Thyroid gland (tissue), 4 donors: ENCODE measurements around the gene SERINC1.

Source experiments
- POLR2A ChIP-seq, 2 donors: fragments of 450-650 bp; IDR thresholded peaks; one replicate each; pipeline ENCODE4 v1.6.1; 2017; ENCODE audit warnings: antibody characterized with exemption in 2 of 2, mild to moderate bottlenecking in 2 of 2, moderate library complexity in 1 of 2
- TF ChIP-seq, protein P1 (sequence below), 6 experiments: fragments of 200-600 bp in 3 of 6; fragments of 450-650 bp in 3 of 6; sonication (generic) in 3 of 6; IDR thresholded peaks; one replicate each; pipeline ENCODE4 v1.5.1; 2016 to 2019; ENCODE audit warnings: antibody characterized with exemption in 6 of 6, mild to moderate bottlenecking in 2 of 6, inconsistent platforms in 1 of 6, moderate library complexity in 1 of 6

DNA sequence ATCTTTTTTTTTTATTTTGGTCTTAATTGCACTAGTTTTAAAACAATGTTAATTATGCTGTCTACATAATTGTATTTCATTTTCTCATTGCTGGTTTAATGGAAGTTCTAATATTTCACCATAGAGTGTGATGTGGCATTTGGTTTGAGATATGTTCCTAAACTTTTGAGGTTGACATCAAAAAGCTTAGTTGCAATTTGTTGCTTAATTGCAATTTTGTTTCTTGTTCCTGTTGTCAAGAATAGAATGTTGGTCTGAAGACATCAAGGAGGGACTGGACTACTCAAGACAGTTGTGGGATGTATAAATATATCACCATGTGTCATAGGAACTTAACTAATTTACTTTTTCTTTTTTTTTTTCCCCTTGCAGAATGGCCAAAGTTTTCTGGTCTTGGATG, 59.6 kb downstream of the SERINC1 start:
- TF ChIP-seq, protein P1, sequence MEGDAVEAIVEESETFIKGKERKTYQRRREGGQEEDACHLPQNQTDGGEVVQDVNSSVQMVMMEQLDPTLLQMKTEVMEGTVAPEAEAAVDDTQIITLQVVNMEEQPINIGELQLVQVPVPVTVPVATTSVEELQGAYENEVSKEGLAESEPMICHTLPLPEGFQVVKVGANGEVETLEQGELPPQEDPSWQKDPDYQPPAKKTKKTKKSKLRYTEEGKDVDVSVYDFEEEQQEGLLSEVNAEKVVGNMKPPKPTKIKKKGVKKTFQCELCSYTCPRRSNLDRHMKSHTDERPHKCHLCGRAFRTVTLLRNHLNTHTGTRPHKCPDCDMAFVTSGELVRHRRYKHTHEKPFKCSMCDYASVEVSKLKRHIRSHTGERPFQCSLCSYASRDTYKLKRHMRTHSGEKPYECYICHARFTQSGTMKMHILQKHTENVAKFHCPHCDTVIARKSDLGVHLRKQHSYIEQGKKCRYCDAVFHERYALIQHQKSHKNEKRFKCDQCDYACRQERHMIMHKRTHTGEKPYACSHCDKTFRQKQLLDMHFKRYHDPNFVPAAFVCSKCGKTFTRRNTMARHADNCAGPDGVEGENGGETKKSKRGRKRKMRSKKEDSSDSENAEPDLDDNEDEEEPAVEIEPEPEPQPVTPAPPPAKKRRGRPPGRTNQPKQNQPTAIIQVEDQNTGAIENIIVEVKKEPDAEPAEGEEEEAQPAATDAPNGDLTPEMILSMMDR (IDR thresholded peaks at IDR 0.05): no peak
- TF ChIP-seq POLR2A (IDR thresholded peaks at IDR 0.05): no peak
